ENCODE data around the gene EDRF1.

Gene EDRF1

GRCh38 chr10:125802131-125802530, 82.6 kb downstream of the EDRF1 start:
- no peak overlapping the region for H3K9ac ChIP-seq (ENCODE audit: low read depth in 1 of 2, low read length in 2 of 2)
- no peak overlapping the region for H3K4me3 ChIP-seq (ENCODE audit: low read depth in 1 of 2, low read length in 2 of 2)
- H3K4me1 ChIP-seq (ENCODE audit: control insufficient read depth in 1 of 2, insufficient read depth in 2 of 2, low read length in 2 of 2), result no peaks in the 10 kb centered on the region
- no peak overlapping the region for H3K27ac ChIP-seq (ENCODE audit: low read depth, low read length)
- H3K36me3 ChIP-seq (ENCODE audit: control insufficient read depth in 1 of 2, insufficient read depth in 2 of 2, low read length in 2 of 2), result peaks cover 7 to 62% of the 10 kb centered on the region in 2 donors
- no peaks in the 10 kb centered on the region for H3K27me3 ChIP-seq (ENCODE audit: control insufficient read depth in 1 of 2, insufficient read depth in 2 of 2, low read length in 2 of 2)
- no peaks in the 10 kb centered on the region for H3K9me3 ChIP-seq (ENCODE audit: control insufficient read depth in 1 of 2, low read length in 2 of 2)

- H3K27me3 ChIP-seq (ENCODE audit: control insufficient read depth in 1 of 2, insufficient read depth in 2 of 2, low read length in 2 of 2), result no peaks in the 10 kb centered on the region
- H3K36me3 ChIP-seq (ENCODE audit: control insufficient read depth in 1 of 2, insufficient read depth in 2 of 2, low read length in 2 of 2), result peaks cover 7 to 61% of the 10 kb centered on the region in 2 donors
- H3K9ac ChIP-seq (ENCODE audit: low read depth in 1 of 2, low read length in 2 of 2), result no peak overlapping the region
- H3K4me3 ChIP-seq (ENCODE audit: low read depth in 1 of 2, low read length in 2 of 2), result no peak overlapping the region
- H3K9me3 ChIP-seq (ENCODE audit: control insufficient read depth in 1 of 2, low read length in 2 of 2), result no peaks in the 10 kb centered on the region
- no peak overlapping the region for H3K27ac ChIP-seq (ENCODE audit: low read depth, low read length)
- no peaks in the 10 kb centered on the region for H3K4me1 ChIP-seq (ENCODE audit: control insufficient read depth in 1 of 2, insufficient read depth in 2 of 2, low read length in 2 of 2)
Measured at GRCh38 chr10:125802739-125803138, 83.2 kb downstream of the EDRF1 start.

GRCh38 chr10:125808047-125808446, 88.5 kb downstream of the EDRF1 start:
- Histone ChIP-seq H3K9ac (ENCODE audit: low read depth in 1 of 2, low read length in 2 of 2) (no peak overlapping the region), H3K27ac (ENCODE audit: low read depth, low read length) (no peak overlapping the region), H3K4me1 (ENCODE audit: control insufficient read depth in 1 of 2, insufficient read depth in 2 of 2, low read length in 2 of 2) (no peaks in the 10 kb centered on the region), H3K9me3 (ENCODE audit: control insufficient read depth in 1 of 2, low read length in 2 of 2) (no peaks in the 10 kb centered on the region), H3K4me3 (ENCODE audit: low read depth in 1 of 2, low read length in 2 of 2) (no peak overlapping the region), H3K36me3 (ENCODE audit: control insufficient read depth in 1 of 2, insufficient read depth in 2 of 2, low read length in 2 of 2) (peaks cover 11 to 55% of the 10 kb centered on the region in 2 donors), H3K27me3 (ENCODE audit: control insufficient read depth in 1 of 2, insufficient read depth in 2 of 2, low read length in 2 of 2) (no peaks in the 10 kb centered on the region)

- Histone ChIP-seq H3K4me1 (ENCODE audit: control insufficient read depth in 1 of 2, insufficient read depth in 2 of 2, low read length in 2 of 2) (no peaks in the 10 kb centered on the region), H3K27me3 (ENCODE audit: control insufficient read depth in 1 of 2, insufficient read depth in 2 of 2, low read length in 2 of 2) (no peaks in the 10 kb centered on the region), H3K27ac (ENCODE audit: low read depth, low read length) (no peak overlapping the region), H3K36me3 (ENCODE audit: control insufficient read depth in 1 of 2, insufficient read depth in 2 of 2, low read length in 2 of 2) (peaks cover 9 to 63% of the 10 kb centered on the region in 2 donors), H3K4me3 (ENCODE audit: low read depth in 1 of 2, low read length in 2 of 2) (no peak overlapping the region), H3K9me3 (ENCODE audit: control insufficient read depth in 1 of 2, low read length in 2 of 2) (no peaks in the 10 kb centered on the region), H3K9ac (ENCODE audit: low read depth in 1 of 2, low read length in 2 of 2) (no peak overlapping the region)
Measured at GRCh38 chr10:125811251-125811650, 91.7 kb downstream of the EDRF1 start.

GRCh38 chr10:125812128-125812750, 92.7 kb downstream of the EDRF1 start:
- Histone ChIP-seq H3K9me3 (ENCODE audit: control insufficient read depth in 1 of 2, low read length in 2 of 2) (no peaks in the 10 kb centered on the region), H3K9ac (ENCODE audit: low read depth in 1 of 2, low read length in 2 of 2) (no peak overlapping the region), H3K36me3 (ENCODE audit: control insufficient read depth in 1 of 2, insufficient read depth in 2 of 2, low read length in 2 of 2) (peaks cover 9 to 54% of the 10 kb centered on the region in 2 donors), H3K27ac (ENCODE audit: low read depth, low read length) (no peak overlapping the region), H3K27me3 (ENCODE audit: control insufficient read depth in 1 of 2, insufficient read depth in 2 of 2, low read length in 2 of 2) (no peaks in the 10 kb centered on the region), H3K4me3 (ENCODE audit: low read depth in 1 of 2, low read length in 2 of 2) (no peak overlapping the region), H3K4me1 (ENCODE audit: control insufficient read depth in 1 of 2, insufficient read depth in 2 of 2, low read length in 2 of 2) (no peaks in the 10 kb centered on the region)

All from duodenal mucosa (tissue), 2 donors.